ENCODE measurements around the gene ZBTB16. TPM values are rescaled to one million over a fixed set of nuclear protein-coding genes. Genes with fewer than 3 reads are reported as not detected.
A peak's percentile ranks its signal among the peaks of the same experiment; 100 is the strongest.

Gene ZBTB16
- total and polyA plus RNA-seq, 2 experiments from 2014 or later: 8.7 to 10.5 TPM

GRCh38 chr11:114059984-114060391 lies 477 bp downstream of the ZBTB16 start:
- peak; percentile 14 for TF ChIP-seq CTCF (IDR thresholded peaks at IDR 0.05; ENCODE audit: low read depth, low read length)
- Histone ChIP-seq H3K27ac (no peak overlapping the region), H3K4me3 (peak overlapping the region; percentile 85), H3K36me3 (no peaks in the 10 kb centered on the region), H3K27me3 (peaks cover 89% of the 10 kb centered on the region), H3K9me3 (ENCODE audit: low read depth) (no peaks in the 10 kb centered on the region), H3K4me1 (ENCODE audit: low read depth) (peaks cover 20% of the 10 kb centered on the region)
- peak; percentile 53 to 68 for DNase-seq (ENCODE audit: low read depth in 1 of 2, low spot score in 1 of 2)

GRCh38 chr11:114060392-114061047 lies 1.0 kb downstream of the ZBTB16 start:
- no peaks in the 10 kb centered on the region for H3K36me3 ChIP-seq
- H3K4me1 ChIP-seq (ENCODE audit: low read depth): peaks cover 20% of the 10 kb centered on the region
- no peak overlapping the region for H3K27ac ChIP-seq
- DNase-seq (ENCODE audit: low read depth in 1 of 2, low spot score in 1 of 2): peak; percentile 41 to 66
- peaks cover 89% of the 10 kb centered on the region for H3K27me3 ChIP-seq
- TF ChIP-seq CTCF (IDR thresholded peaks at IDR 0.05; ENCODE audit: low read depth, low read length): no peak
- H3K4me3 ChIP-seq: peak overlapping the region; percentile 85
- no peaks in the 10 kb centered on the region for H3K9me3 ChIP-seq (ENCODE audit: low read depth)

GRCh38 chr11:114061048-114061680 lies 1.7 kb downstream of the ZBTB16 start:
- Histone ChIP-seq H3K9me3 (ENCODE audit: low read depth) (no peaks in the 10 kb centered on the region), H3K4me1 (ENCODE audit: low read depth) (peaks cover 20% of the 10 kb centered on the region), H3K27me3 (peaks cover 88% of the 10 kb centered on the region), H3K4me3 (peak overlapping the region; percentile 85), H3K27ac (no peak overlapping the region), H3K36me3 (no peaks in the 10 kb centered on the region)
- TF ChIP-seq CTCF (IDR thresholded peaks at IDR 0.05; ENCODE audit: low read depth, low read length): no peak
- peak in 1 of 2 donors; percentile 59 for DNase-seq (ENCODE audit: low read depth in 1 of 2, low spot score in 1 of 2)

- Histone ChIP-seq H3K9me3 (ENCODE audit: low read depth) (no peaks in the 10 kb centered on the region), H3K4me3 (peak overlapping the region; percentile 85), H3K4me1 (ENCODE audit: low read depth) (peaks cover 20% of the 10 kb centered on the region), H3K27me3 (peaks cover 86% of the 10 kb centered on the region), H3K27ac (no peak overlapping the region), H3K36me3 (no peaks in the 10 kb centered on the region)
- no peak for TF ChIP-seq CTCF (IDR thresholded peaks at IDR 0.05; ENCODE audit: low read depth, low read length)
- DNase-seq (ENCODE audit: low read depth in 1 of 2, low spot score in 1 of 2): no peak
Measured at GRCh38 chr11:114061681-114062049, 2.2 kb downstream of the ZBTB16 start.

GRCh38 chr11:114062272-114062671 lies 2.8 kb downstream of the ZBTB16 start:
- H3K27ac ChIP-seq: no peak overlapping the region
- no peaks in the 10 kb centered on the region for H3K36me3 ChIP-seq
- H3K4me1 ChIP-seq (ENCODE audit: low read depth): peaks cover 16% of the 10 kb centered on the region
- peaks cover 86% of the 10 kb centered on the region for H3K27me3 ChIP-seq
- no peaks in the 10 kb centered on the region for H3K9me3 ChIP-seq (ENCODE audit: low read depth)
- TF ChIP-seq CTCF (IDR thresholded peaks at IDR 0.05; ENCODE audit: low read depth, low read length): no peak
- DNase-seq (ENCODE audit: low read depth in 1 of 2, low spot score in 1 of 2): no peak
- H3K4me3 ChIP-seq: no peak overlapping the region

All from cardiac muscle cell (in vitro differentiated cells and primary cell).